Neural cell (in vitro differentiated cells): ENCODE results near the gene MYO9A. TPM values are rescaled to one million over a fixed set of nuclear protein-coding genes. Genes with fewer than 3 reads are reported as not detected.

Experiments
- H2AFZ ChIP-seq: fragments of 200-600, 300-800 bp; sonication (generic), shearing (Covaris generic); 2 replicates; pipeline ENCODE4 v1.6.0; 2014; ENCODE audit warnings: low read depth, mild to moderate bottlenecking, antibody characterized with exemption, low read length, moderate library complexity
- H3F3A ChIP-seq: fragments of 200-600 bp; shearing (Covaris generic); 2 replicates; pipeline ENCODE4 v1.6.1; 2016; ENCODE audit warnings: mild to moderate bottlenecking, moderate library complexity, mixed read lengths, antibody characterized with exemption, low read length; ENCODE audit not compliant: insufficient read depth, poor library complexity, severe bottlenecking
- H3K27ac ChIP-seq: fragments of 200-600, 300-800 bp; sonication (generic), shearing (Covaris generic); 2 replicates; pipeline ENCODE4 v1.5.1; 2014; ENCODE audit warnings: mild to moderate bottlenecking, low read length, moderate library complexity
- H3K27me3 ChIP-seq: fragments of 300-800, 200-600 bp; sonication (generic), shearing (Covaris generic); 2 replicates; pipeline ENCODE4 v1.6.0; 2014; ENCODE audit warnings: mild to moderate bottlenecking, low read depth, low read length, moderate library complexity; ENCODE audit not compliant: insufficient read depth
- H3K36me3 ChIP-seq: fragments of 300-800, 200-600 bp; sonication (generic), shearing (Covaris generic); 2 replicates; pipeline ENCODE4 v1.5.1; 2014; ENCODE audit warnings: mild to moderate bottlenecking, antibody characterized with exemption, low read length, moderate library complexity; ENCODE audit not compliant: insufficient read depth
- H3K4me2 ChIP-seq: fragments of 300-800, 200-600 bp; sonication (generic), shearing (Covaris generic); 2 replicates; pipeline ENCODE4 v1.6.0; 2014; ENCODE audit warnings: mild to moderate bottlenecking, low read length
- H3K4me3 ChIP-seq: fragments of 300-800, 200-600 bp; sonication (generic), shearing (Covaris generic); 2 replicates; pipeline ENCODE4 v1.5.1; 2014; ENCODE audit warnings: mild to moderate bottlenecking, low read length, moderate library complexity
- H3K79me2 ChIP-seq: fragments of 200-600 bp; shearing (Covaris generic); replicated peaks from 2 replicates; pipeline ENCODE4 v1.6.0; 2014; ENCODE audit warnings: mild to moderate bottlenecking, low read length, moderate library complexity; ENCODE audit not compliant: insufficient read depth
- H3K9ac ChIP-seq: fragments of 300-800, 200-600 bp; sonication (generic), shearing (Covaris generic); 2 replicates; pipeline ENCODE4 v1.6.1; 2016; ENCODE audit warnings: mild to moderate bottlenecking, low read length, mixed read lengths
- H3K9me2 ChIP-seq: fragments of 200-600 bp; shearing (Covaris generic); 2 replicates; pipeline ENCODE4 v1.6.1; 2016; ENCODE audit warnings: mild to moderate bottlenecking, low read length, mixed read lengths; ENCODE audit not compliant: insufficient read depth
- H3K9me3 ChIP-seq: fragments of 200-600, 300-800 bp; sonication (generic), shearing (Covaris generic); 2 replicates; pipeline ENCODE4 v1.6.1; 2016; ENCODE audit warnings: mild to moderate bottlenecking, mixed run types, low read length, moderate library complexity, mixed read lengths
- H4K20me1 ChIP-seq: fragments of 200-600 bp; shearing (Covaris generic); 2 replicates; pipeline ENCODE4 v1.6.1; 2016; ENCODE audit warnings: mild to moderate bottlenecking, mixed run types; ENCODE audit not compliant: insufficient read depth
- EP300 ChIP-seq: fragments of 450-650 bp; conservative IDR thresholded peaks from 2 replicates; pipeline ENCODE4 v1.6.1; 2014; ENCODE audit warnings: antibody characterized with exemption, mild to moderate bottlenecking, moderate library complexity; ENCODE audit not compliant: poor library complexity, severe bottlenecking
- EZH2 ChIP-seq: fragments of 200-600, 300-800 bp; shearing (Covaris generic), sonication (generic); IDR thresholded peaks from 2 replicates; pipeline ENCODE4 v1.6.1; 2014; ENCODE audit warnings: antibody characterized with exemption, low read length, borderline replicate concordance, mild to moderate bottlenecking; ENCODE audit not compliant: insufficient read depth, poor library complexity, severe bottlenecking
- MXI1 ChIP-seq: fragments of 450-650 bp; conservative IDR thresholded peaks from 2 replicates; pipeline ENCODE4 v1.6.1; 2014; ENCODE audit warnings: antibody characterized with exemption, mild to moderate bottlenecking; ENCODE audit not compliant: poor library complexity, severe bottlenecking
- POLR2AphosphoS5 ChIP-seq: IDR thresholded peaks from 2 replicates; pipeline ENCODE4 v1.6.1; 2012
- RAD21 ChIP-seq: fragments of 450-650 bp; conservative IDR thresholded peaks from 2 replicates; pipeline ENCODE4 v1.6.1; 2014; ENCODE audit warnings: antibody characterized with exemption, mild to moderate bottlenecking, moderate library complexity
- SMC3 ChIP-seq: fragments of 450-650 bp; conservative IDR thresholded peaks from 2 replicates; pipeline ENCODE4 v1.6.1; 2014; ENCODE audit warnings: antibody characterized with exemption, mild to moderate bottlenecking, moderate library complexity; ENCODE audit not compliant: poor library complexity
- TAF1 ChIP-seq: IDR thresholded peaks from 2 replicates; pipeline ENCODE4 v1.6.1; 2012; ENCODE audit warnings: low read depth
- polyA plus RNA-seq: library from polyadenylated mRNA; depleted of rRNA; stranded (reverse); fragments of >200 nt; gene quantifications from 2 replicates; pipeline ENCODE4 v1.2.3, GENCODE V29; 2014
- TF ChIP-seq, protein P1 (sequence below): IDR thresholded peaks from 2 replicates; pipeline ENCODE4 v1.6.1; 2012; ENCODE audit warnings: borderline replicate concordance
- TF ChIP-seq, protein P2 (sequence below): fragments of 450-650 bp; IDR thresholded peaks from 2 replicates; pipeline ENCODE4 v1.5.1; 2014; ENCODE audit warnings: antibody characterized with exemption, mild to moderate bottlenecking, moderate library complexity; ENCODE audit not compliant: poor library complexity, severe bottlenecking

Gene MYO9A
- polyA plus RNA-seq, 1 donor from 2014 or later, result 22.7 TPM

DNA sequence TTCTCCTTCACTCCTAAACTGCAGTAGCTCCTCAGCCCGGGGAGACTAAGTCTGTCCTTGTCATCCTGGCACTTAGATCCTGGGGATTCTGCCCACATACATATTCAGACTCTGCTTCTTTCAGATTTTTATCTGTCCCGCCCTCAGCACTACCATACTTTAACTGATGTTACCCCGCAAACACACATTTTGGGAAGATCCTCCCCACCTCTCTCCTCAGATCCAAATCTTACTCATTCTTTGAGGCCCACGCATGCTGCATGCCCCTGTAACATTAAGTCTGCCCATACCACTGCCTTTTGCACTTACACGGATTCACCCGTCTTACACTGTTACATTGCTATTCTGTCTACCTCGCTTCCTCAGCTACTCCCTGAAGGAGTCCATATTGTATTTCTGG is 36.4 kb upstream of the MYO9A start:
- Histone ChIP-seq H3K27ac (peak overlapping the region; percentile 16), H3K79me2 (no peaks in the 10 kb centered on the region)
- TF ChIP-seq EP300, result no peak
- TF ChIP-seq EZH2, result no peak
- no peak for TF ChIP-seq TAF1
- TF ChIP-seq MXI1, result no peak
- TF ChIP-seq POLR2AphosphoS5, result no peak
- TF ChIP-seq, protein P1, sequence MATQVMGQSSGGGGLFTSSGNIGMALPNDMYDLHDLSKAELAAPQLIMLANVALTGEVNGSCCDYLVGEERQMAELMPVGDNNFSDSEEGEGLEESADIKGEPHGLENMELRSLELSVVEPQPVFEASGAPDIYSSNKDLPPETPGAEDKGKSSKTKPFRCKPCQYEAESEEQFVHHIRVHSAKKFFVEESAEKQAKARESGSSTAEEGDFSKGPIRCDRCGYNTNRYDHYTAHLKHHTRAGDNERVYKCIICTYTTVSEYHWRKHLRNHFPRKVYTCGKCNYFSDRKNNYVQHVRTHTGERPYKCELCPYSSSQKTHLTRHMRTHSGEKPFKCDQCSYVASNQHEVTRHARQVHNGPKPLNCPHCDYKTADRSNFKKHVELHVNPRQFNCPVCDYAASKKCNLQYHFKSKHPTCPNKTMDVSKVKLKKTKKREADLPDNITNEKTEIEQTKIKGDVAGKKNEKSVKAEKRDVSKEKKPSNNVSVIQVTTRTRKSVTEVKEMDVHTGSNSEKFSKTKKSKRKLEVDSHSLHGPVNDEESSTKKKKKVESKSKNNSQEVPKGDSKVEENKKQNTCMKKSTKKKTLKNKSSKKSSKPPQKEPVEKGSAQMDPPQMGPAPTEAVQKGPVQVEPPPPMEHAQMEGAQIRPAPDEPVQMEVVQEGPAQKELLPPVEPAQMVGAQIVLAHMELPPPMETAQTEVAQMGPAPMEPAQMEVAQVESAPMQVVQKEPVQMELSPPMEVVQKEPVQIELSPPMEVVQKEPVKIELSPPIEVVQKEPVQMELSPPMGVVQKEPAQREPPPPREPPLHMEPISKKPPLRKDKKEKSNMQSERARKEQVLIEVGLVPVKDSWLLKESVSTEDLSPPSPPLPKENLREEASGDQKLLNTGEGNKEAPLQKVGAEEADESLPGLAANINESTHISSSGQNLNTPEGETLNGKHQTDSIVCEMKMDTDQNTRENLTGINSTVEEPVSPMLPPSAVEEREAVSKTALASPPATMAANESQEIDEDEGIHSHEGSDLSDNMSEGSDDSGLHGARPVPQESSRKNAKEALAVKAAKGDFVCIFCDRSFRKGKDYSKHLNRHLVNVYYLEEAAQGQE, result no peak
- TF ChIP-seq, protein P2, sequence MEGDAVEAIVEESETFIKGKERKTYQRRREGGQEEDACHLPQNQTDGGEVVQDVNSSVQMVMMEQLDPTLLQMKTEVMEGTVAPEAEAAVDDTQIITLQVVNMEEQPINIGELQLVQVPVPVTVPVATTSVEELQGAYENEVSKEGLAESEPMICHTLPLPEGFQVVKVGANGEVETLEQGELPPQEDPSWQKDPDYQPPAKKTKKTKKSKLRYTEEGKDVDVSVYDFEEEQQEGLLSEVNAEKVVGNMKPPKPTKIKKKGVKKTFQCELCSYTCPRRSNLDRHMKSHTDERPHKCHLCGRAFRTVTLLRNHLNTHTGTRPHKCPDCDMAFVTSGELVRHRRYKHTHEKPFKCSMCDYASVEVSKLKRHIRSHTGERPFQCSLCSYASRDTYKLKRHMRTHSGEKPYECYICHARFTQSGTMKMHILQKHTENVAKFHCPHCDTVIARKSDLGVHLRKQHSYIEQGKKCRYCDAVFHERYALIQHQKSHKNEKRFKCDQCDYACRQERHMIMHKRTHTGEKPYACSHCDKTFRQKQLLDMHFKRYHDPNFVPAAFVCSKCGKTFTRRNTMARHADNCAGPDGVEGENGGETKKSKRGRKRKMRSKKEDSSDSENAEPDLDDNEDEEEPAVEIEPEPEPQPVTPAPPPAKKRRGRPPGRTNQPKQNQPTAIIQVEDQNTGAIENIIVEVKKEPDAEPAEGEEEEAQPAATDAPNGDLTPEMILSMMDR, result no peak
- TF ChIP-seq SMC3, result no peak
- TF ChIP-seq RAD21, result no peak

DNA sequence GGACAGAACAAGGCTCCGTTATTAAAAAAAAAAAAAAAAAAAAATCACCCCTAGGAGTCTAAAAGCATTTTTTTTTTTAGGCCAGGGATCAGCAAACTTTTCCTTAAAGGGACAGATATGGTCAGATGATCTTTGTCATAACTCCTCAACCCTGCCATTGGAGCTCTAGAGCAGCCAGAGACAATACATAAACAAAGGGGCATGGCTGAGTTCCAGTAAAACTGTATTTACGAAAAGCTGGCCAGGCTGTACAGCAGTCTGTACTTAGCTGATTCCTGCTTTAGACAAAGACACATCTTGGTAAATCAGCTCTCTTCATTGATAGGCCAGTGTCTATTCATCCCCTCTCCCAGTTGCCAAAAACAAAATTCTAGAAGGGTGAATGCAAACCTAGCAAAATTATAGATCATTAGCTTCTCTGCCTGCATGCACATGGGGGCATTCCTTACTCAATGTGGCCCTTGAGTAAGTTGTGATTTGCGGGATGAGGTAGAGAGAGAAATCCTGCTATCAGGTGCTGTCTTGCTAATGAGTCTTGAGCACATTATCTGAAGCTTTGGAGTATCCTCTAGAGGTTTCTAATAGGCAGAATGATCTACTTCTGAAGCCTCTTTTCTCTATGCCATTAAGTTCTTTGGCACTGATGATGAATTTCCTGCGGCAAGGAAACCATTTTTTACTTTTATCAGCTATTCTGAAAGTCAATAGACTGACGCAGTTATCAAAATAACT is 35.5 kb upstream of the MYO9A start:
- Histone ChIP-seq H3K27ac (peak overlapping the region; percentile 61), H3K79me2 (no peaks in the 10 kb centered on the region), H3K4me3 (no peak overlapping the region), H4K20me1 (no peaks in the 10 kb centered on the region), H2AFZ (no peak overlapping the region), H3K9me2 (no peaks in the 10 kb centered on the region), H3K9ac (no peak overlapping the region), H3K27me3 (no peaks in the 10 kb centered on the region), H3K36me3 (no peaks in the 10 kb centered on the region), H3K4me2 (peak overlapping the region; percentile 10), H3F3A (no peaks in the 10 kb centered on the region), H3K9me3 (no peaks in the 10 kb centered on the region)
- TF ChIP-seq EZH2, result no peak
- no peak for TF ChIP-seq RAD21
- TF ChIP-seq EP300, result no peak
- no peak for TF ChIP-seq SMC3
- TF ChIP-seq POLR2AphosphoS5, result no peak
- TF ChIP-seq MXI1, result no peak

More for the DNA sequence above, 36.4 kb upstream of the MYO9A start:
- no peak overlapping the region for H3K4me2 ChIP-seq
- no peaks in the 10 kb centered on the region for H3K9me3 ChIP-seq
- H2AFZ ChIP-seq, result no peak overlapping the region
- no peaks in the 10 kb centered on the region for H4K20me1 ChIP-seq
- no peak overlapping the region for H3K9ac ChIP-seq
- H3K9me2 ChIP-seq, result no peaks in the 10 kb centered on the region
- H3K4me3 ChIP-seq, result no peak overlapping the region
- H3F3A ChIP-seq, result no peaks in the 10 kb centered on the region
- no peaks in the 10 kb centered on the region for H3K27me3 ChIP-seq
- no peaks in the 10 kb centered on the region for H3K36me3 ChIP-seq
